Neuronal stem cell (in vitro differentiated cells): ENCODE data around the gene YIF1A.
A peak's percentile ranks its signal among the peaks of the same experiment; 100 is the strongest.

Experiments
- DNase-seq: peaks from one replicate; pipeline ENCODE4 v3.0.0-alpha.2; 2013; ENCODE audit warnings: low spot score
- H2AFZ ChIP-seq: one replicate; pipeline ENCODE4 v1.6.1; 2013; ENCODE audit warnings: mild to moderate bottlenecking, low read length, inconsistent platforms
- H2AK5ac ChIP-seq: 2 replicates; pipeline ENCODE4 v1.6.1; 2013; ENCODE audit warnings: low read depth, mild to moderate bottlenecking, inconsistent platforms, low read length, moderate library complexity, mixed read lengths
- H2BK120ac ChIP-seq: 2 replicates; pipeline ENCODE4 v1.6.1; 2013; ENCODE audit warnings: low read depth, mild to moderate bottlenecking, inconsistent platforms, low read length, moderate library complexity, mixed read lengths
- H2BK12ac ChIP-seq: one replicate; pipeline ENCODE4 v1.6.1; 2013; ENCODE audit warnings: low read length, inconsistent platforms
- H2BK15ac ChIP-seq: 2 replicates; pipeline ENCODE4 v1.6.1; 2013; ENCODE audit warnings: mild to moderate bottlenecking, low read length, inconsistent platforms, mixed read lengths
- H2BK5ac ChIP-seq: one replicate; pipeline ENCODE4 v1.6.1; 2013; ENCODE audit warnings: inconsistent platforms, mild to moderate bottlenecking, low read length, moderate library complexity
- H3K14ac ChIP-seq: one replicate; pipeline ENCODE4 v1.6.1; 2013; ENCODE audit warnings: low read length, inconsistent platforms
- H3K18ac ChIP-seq: 2 replicates; pipeline ENCODE4 v1.6.1; 2013; ENCODE audit warnings: low read length, inconsistent platforms
- H3K23ac ChIP-seq: 2 replicates; pipeline ENCODE4 v1.6.1; 2013; ENCODE audit warnings: low read depth, mild to moderate bottlenecking, mixed read lengths, low read length, inconsistent platforms; ENCODE audit not compliant: poor library complexity
- H3K27ac ChIP-seq: replicated peaks from 3 replicates; pipeline ENCODE4 v1.5.1; 2013; ENCODE audit warnings: low read length, inconsistent platforms
- H3K27me3 ChIP-seq, 3 experiments: 2 replicates each; pipeline ENCODE4 v1.6.1; 2013; ENCODE audit warnings: low read length in 3 of 3, mild to moderate bottlenecking in 2 of 3, inconsistent platforms in 1 of 3, low read depth in 1 of 3, mixed read lengths in 1 of 3, moderate library complexity in 1 of 3; ENCODE audit not compliant: control insufficient read depth in 3 of 3, insufficient read depth in 3 of 3
- H3K36me3 ChIP-seq, 2 donors: replicated peaks in 1 of 2; 2 replicates each; pipeline ENCODE4 v1.6.1; 2013; ENCODE audit warnings: low read length in 2 of 2; ENCODE audit not compliant: control insufficient read depth in 2 of 2, insufficient read depth in 2 of 2
- H3K4ac ChIP-seq: 2 replicates; pipeline ENCODE4 v1.6.1; 2013; ENCODE audit warnings: inconsistent platforms, mild to moderate bottlenecking, low read length, moderate library complexity
- H3K4me1 ChIP-seq, 2 donors: 1 replicate in 1 of 2; 2 replicates in 1 of 2; pipeline ENCODE4 v1.6.1; 2013; ENCODE audit warnings: low read length in 2 of 2, low read depth in 1 of 2; ENCODE audit not compliant: control insufficient read depth in 2 of 2, insufficient read depth in 1 of 2
- H3K4me2 ChIP-seq: one replicate; pipeline ENCODE4 v1.6.1; 2013; ENCODE audit warnings: mild to moderate bottlenecking, low read length, inconsistent platforms; ENCODE audit not compliant: insufficient read depth, poor library complexity, severe bottlenecking
- H3K4me3 ChIP-seq, 2 donors: 2 replicates each; pipeline ENCODE4 v1.5.1; 2013; ENCODE audit warnings: low read length in 2 of 2, mild to moderate bottlenecking in 2 of 2, inconsistent platforms in 1 of 2, moderate library complexity in 1 of 2
- H3K79me1 ChIP-seq: one replicate; pipeline ENCODE4 v1.6.1; 2013; ENCODE audit warnings: low read depth, mild to moderate bottlenecking, inconsistent platforms, low read length, moderate library complexity
- H3K9ac ChIP-seq: one replicate; pipeline ENCODE4 v1.6.1; 2013; ENCODE audit warnings: mild to moderate bottlenecking, low read depth, low read length, inconsistent platforms; ENCODE audit not compliant: poor library complexity
- H3K9me3 ChIP-seq, 2 donors: replicated peaks in 1 of 2; 2 replicates each; pipeline versions ENCODE3 to v1.6.1; 2013; ENCODE audit warnings: low read length in 2 of 2, mild to moderate bottlenecking in 2 of 2, inconsistent platforms in 1 of 2, low read depth in 1 of 2, mixed read lengths in 1 of 2, moderate library complexity in 1 of 2; ENCODE audit not compliant: control insufficient read depth in 2 of 2, insufficient read depth in 1 of 2
- H4K8ac ChIP-seq: one replicate; pipeline ENCODE4 v1.6.1; 2013; ENCODE audit warnings: low read depth, mild to moderate bottlenecking, inconsistent platforms, low read length, moderate library complexity
- H4K91ac ChIP-seq: one replicate; pipeline ENCODE4 v1.6.1; 2013; ENCODE audit warnings: low read length, low read depth, mild to moderate bottlenecking, inconsistent platforms; ENCODE audit not compliant: poor library complexity
- WGBS, 2 donors: extraction: QIAGEN DNeasy Blood & Tissue Kit; methylation state at CpG; one replicate each; pipeline ENCODE4 v1.1.7; 2013; ENCODE audit warnings: missing lambda C conversion rate in 2 of 2, mixed read lengths in 1 of 2; ENCODE audit not compliant: insufficient read length in 2 of 2, insufficient replicate concordance in 1 of 2; ENCODE audit errors: extremely low coverage in 2 of 2; 5-methylcytosine and 5-hydroxymethylcytosine counted together

YIF1A gene

DNA sequence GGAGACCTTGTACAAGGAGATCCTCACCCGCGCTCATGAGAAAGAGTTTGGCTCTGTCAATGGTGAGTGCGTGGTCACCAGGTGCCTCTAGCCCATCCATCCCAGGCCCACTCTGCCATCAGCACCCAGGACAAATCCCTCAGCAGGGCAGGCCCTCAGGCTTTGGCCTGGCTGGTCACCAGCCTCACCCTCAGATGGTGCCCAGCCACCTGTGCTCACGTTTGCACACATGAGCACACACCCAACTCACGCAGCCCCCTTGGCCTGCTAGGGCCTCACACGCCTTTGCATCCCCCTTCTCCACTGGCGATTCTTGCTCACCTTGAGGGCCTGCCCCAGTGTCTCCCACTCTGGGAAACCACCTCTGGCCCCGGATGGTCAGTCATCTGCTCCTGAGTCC, 24.6 kb downstream of the YIF1A start:
- DNase-seq = no peak
- Histone ChIP-seq H3K36me3 (peaks cover 65 to 70% of the 10 kb centered on the region in 2 donors), H2BK5ac (no peak overlapping the region)

DNA sequence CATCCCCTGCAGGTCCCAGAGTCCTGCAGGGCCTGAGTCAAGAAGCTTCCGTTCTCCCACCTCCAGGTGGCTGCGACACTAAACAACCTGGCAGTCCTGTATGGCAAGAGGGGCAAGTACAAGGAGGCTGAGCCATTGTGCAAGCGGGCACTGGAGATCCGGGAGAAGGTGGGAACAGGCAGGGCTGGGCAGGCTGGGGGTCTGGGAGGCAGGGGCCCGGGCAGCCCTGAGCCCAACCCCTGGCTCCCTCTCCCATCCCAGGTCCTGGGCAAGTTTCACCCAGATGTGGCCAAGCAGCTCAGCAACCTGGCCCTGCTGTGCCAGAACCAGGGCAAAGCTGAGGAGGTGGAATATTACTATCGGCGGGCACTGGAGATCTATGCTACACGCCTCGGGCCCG, 25.2 kb downstream of the YIF1A start:
- no peak overlapping the region for H4K91ac ChIP-seq
- H3K18ac ChIP-seq = no peak overlapping the region
- no peak overlapping the region for H3K4ac ChIP-seq
- no peak overlapping the region for H3K4me2 ChIP-seq
- H2BK12ac ChIP-seq = no peak overlapping the region
- H3K23ac ChIP-seq = no peak overlapping the region
- no peak overlapping the region for H2BK120ac ChIP-seq
- peak overlapping the region; percentile 79 for H4K8ac ChIP-seq
- no peak overlapping the region for H3K27ac ChIP-seq
- H3K4me1 ChIP-seq = peaks cover 4 to 7% of the 10 kb centered on the region in 2 donors
- peaks cover 0 to 2% of the 10 kb centered on the region in 2 donors for H3K9me3 ChIP-seq
- no peak overlapping the region for H2AK5ac ChIP-seq
- H3K27me3 ChIP-seq = peaks cover 0 to 2% (median 0%) of the 10 kb centered on the region in 3 experiments
- no CpG with 5 or more reads among the region's 10 CpGs for WGBS, 2 donors
- no peak overlapping the region for H3K9ac ChIP-seq
- peaks cover 70 to 76% of the 10 kb centered on the region in 2 donors for H3K36me3 ChIP-seq
- H3K4me3 ChIP-seq = no peak overlapping the region
- H2BK15ac ChIP-seq = no peak overlapping the region
- H2AFZ ChIP-seq = no peak overlapping the region
- H3K14ac ChIP-seq = no peak overlapping the region
- H2BK5ac ChIP-seq = no peak overlapping the region
- DNase-seq = no peak
- peaks cover 11% of the 10 kb centered on the region for H3K79me1 ChIP-seq

More for the DNA sequence above, 24.6 kb downstream of the YIF1A start:
- Histone ChIP-seq H3K4me3 (no peak overlapping the region), H2BK15ac (no peak overlapping the region), H3K14ac (no peak overlapping the region), H3K9ac (peak overlapping the region; percentile 45), H2AFZ (no peak overlapping the region), H3K9me3 (peaks cover 0 to 2% of the 10 kb centered on the region in 2 donors), H2BK120ac (no peak overlapping the region), H2BK12ac (no peak overlapping the region), H3K23ac (no peak overlapping the region), H3K27me3 (peaks cover 0 to 2% (median 0%) of the 10 kb centered on the region in 3 experiments), H3K4me2 (no peak overlapping the region), H3K79me1 (peaks cover 6% of the 10 kb centered on the region), H3K4ac (no peak overlapping the region), H4K91ac (no peak overlapping the region), H3K18ac (no peak overlapping the region), H2AK5ac (no peak overlapping the region), H4K8ac (no peak overlapping the region), H3K4me1 (peaks cover 4 to 6% of the 10 kb centered on the region in 2 donors), H3K27ac (no peak overlapping the region)
- no CpG with 5 or more reads among the region's 8 CpGs for WGBS, 2 donors

DNA sequence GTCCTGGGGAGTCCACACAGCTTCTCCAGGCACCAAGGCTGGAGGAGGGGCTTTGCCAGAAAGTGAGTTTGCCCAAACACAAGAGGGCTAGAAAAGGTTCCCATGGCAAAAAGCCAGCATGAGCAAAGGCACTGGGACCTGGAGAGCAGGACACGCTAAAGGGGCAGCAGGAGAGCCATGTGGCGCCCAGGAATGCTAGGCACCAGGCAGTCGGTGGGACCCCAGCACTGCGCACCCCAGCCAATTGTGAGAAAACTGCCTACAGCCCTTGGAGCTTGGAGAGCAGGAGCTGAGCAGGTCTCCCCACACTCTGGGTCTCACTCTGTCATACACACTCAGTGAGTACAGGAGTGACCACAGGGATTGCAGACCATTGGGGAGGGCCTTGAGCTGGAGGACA, 25.7 kb downstream of the YIF1A start:
- H3K79me1 ChIP-seq = peaks cover 16% of the 10 kb centered on the region
- H2AK5ac ChIP-seq = no peak overlapping the region
- no peak overlapping the region for H2BK15ac ChIP-seq
- H3K18ac ChIP-seq = no peak overlapping the region
- H3K14ac ChIP-seq = no peak overlapping the region
- H3K4me2 ChIP-seq = no peak overlapping the region
- H4K8ac ChIP-seq = peak overlapping the region; percentile 79
- peak overlapping the region; percentile 39 for H3K23ac ChIP-seq
- no peak overlapping the region for H3K9ac ChIP-seq
- DNase-seq = no peak
- H3K4ac ChIP-seq = no peak overlapping the region
- H3K27me3 ChIP-seq = peaks cover 0 to 2% (median 0%) of the 10 kb centered on the region in 3 experiments
- no peak overlapping the region for H2BK12ac ChIP-seq
- H3K36me3 ChIP-seq = peaks cover 70 to 77% of the 10 kb centered on the region in 2 donors
- no peak overlapping the region for H4K91ac ChIP-seq
- peaks cover 9 to 12% of the 10 kb centered on the region in 2 donors for H3K4me1 ChIP-seq
- no peak overlapping the region for H2BK120ac ChIP-seq
- H3K27ac ChIP-seq = no peak overlapping the region
- no peak overlapping the region for H2BK5ac ChIP-seq
- H3K4me3 ChIP-seq = no peak overlapping the region
- WGBS, 2 donors = no CpG with 5 or more reads among the region's 4 CpGs
- peaks cover 0 to 2% of the 10 kb centered on the region in 2 donors for H3K9me3 ChIP-seq
- no peak overlapping the region for H2AFZ ChIP-seq

DNA sequence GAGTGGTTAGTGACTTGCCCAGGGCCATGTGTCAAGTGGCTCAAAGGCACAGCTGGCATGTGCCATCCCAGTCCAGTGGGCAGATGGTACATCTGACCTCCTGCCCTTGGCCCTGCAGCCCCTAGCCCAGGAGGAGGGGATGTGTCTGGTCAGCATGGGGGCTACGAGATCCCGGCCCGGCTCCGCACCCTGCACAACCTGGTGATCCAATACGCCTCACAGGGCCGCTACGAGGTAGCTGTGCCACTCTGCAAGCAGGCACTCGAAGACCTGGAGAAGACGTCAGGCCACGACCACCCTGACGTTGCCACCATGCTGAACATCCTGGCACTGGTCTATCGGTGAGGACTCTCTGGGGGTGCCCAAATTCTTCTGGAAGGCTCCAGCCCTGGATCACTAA, 26.2 kb downstream of the YIF1A start:
- Histone ChIP-seq H2AFZ (no peak overlapping the region), H3K79me1 (peaks cover 16% of the 10 kb centered on the region), H3K4me2 (no peak overlapping the region), H3K4me3 (no peak overlapping the region), H2BK120ac (no peak overlapping the region), H3K18ac (no peak overlapping the region), H2BK12ac (no peak overlapping the region), H2AK5ac (no peak overlapping the region), H3K4me1 (peaks cover 9 to 12% of the 10 kb centered on the region in 2 donors), H3K27me3 (peaks cover 0 to 2% (median 0%) of the 10 kb centered on the region in 3 experiments), H3K23ac (peak overlapping the region; percentile 39), H4K8ac (no peak overlapping the region), H3K4ac (no peak overlapping the region), H3K36me3 (peaks cover 70 to 77% of the 10 kb centered on the region in 2 donors), H3K27ac (no peak overlapping the region), H4K91ac (no peak overlapping the region), H2BK15ac (no peak overlapping the region), H2BK5ac (no peak overlapping the region), H3K14ac (no peak overlapping the region), H3K9me3 (peaks cover 0 to 2% of the 10 kb centered on the region in 2 donors), H3K9ac (no peak overlapping the region)
- WGBS, 2 donors = no CpG with 5 or more reads among the region's 12 CpGs
- no peak for DNase-seq
